ENCODE results near the gene SMYD3. TPM values are rescaled to one million over a fixed set of nuclear protein-coding genes. Genes with fewer than 3 reads are reported as not detected.

The SMYD3 gene
- total and polyA plus RNA-seq, 9 of the 15 experiments (the other 6 are each of a cell fraction or from before 2014, with no cell fraction given), result 128 to 440 (median 197) TPM

- TF ChIP-seq MNT (conservative IDR thresholded peaks at IDR 0.05) (0 out of 4 replicates have a peak, but pooled peaks of 1 of the 2 experiments have one; percentile 23), SOX6 (IDR thresholded peaks at IDR 0.05) (no peak), SMAD3 (CRISPR knock-in tag; conservative IDR thresholded peaks at IDR 0.05) (no peak)
Measured at GRCh38 chr1:246035060-246035541, 472.0 kb downstream of the SMYD3 start (continued).

GRCh38 chr1:246034630-246035029 is 472.4 kb downstream of the SMYD3 start:
- Histone ChIP-seq H3K79me2 (ENCODE audit: control insufficient read depth, insufficient read depth, low read length) (no peaks in the 10 kb centered on the region), H4K20me1 (replicated peaks; ENCODE audit: control insufficient read depth, insufficient read depth, low read length) (no peaks in the 10 kb centered on the region), H3K4me1 (replicated peaks in 1 of 2; ENCODE audit: control insufficient read depth in 2 of 2, insufficient read depth in 2 of 2, low read length in 2 of 2) (peaks cover 3 to 13% of the 10 kb centered on the region in 2 experiments; a peak in 4 of 5 replicates), H3K9me3 (replicated peaks; ENCODE audit: control insufficient read depth, insufficient read depth, low read depth, low read length) (no peaks in the 10 kb centered on the region), H3K27ac (ENCODE audit: extremely low read depth, low read depth, low read length) (no peak overlapping the region), H3K4me3 (no peak overlapping the region), H3K4me2 (ENCODE audit: insufficient read depth, low read length) (no peak overlapping the region), H3K9ac (ENCODE audit: insufficient read depth in 1 of 2, low read depth in 2 of 2, low read length in 2 of 2) (peak overlapping the region in 1 of 2 experiments; percentile 7; a peak in 2 of 4 replicates), H3K27me3 (ENCODE audit: control insufficient read depth in 2 of 2, insufficient read depth in 2 of 2, low read length in 2 of 2) (no peaks in the 10 kb centered on the region), H2AFZ (ENCODE audit: low read depth, low read length) (no peak overlapping the region), H3K36me3 (ENCODE audit: control insufficient read depth, insufficient read depth, low read length) (no peaks in the 10 kb centered on the region), H3K9me1 (ENCODE audit: control insufficient read depth, insufficient read depth, low read length) (no peaks in the 10 kb centered on the region)
- in situ Hi-C loops (cut with MboI) (no loop called here), intact Hi-C loops (cut with micrococcal nuclease) (loop anchor here (5.0 kb wide), 1 partner anchor 78 kb away; no protein-coding TSS in a partner anchor)
- CTCF ChIA-PET (ENCODE audit: low intra/inter-chr PET ratio), result no interaction called here
- 80% methylated on average over 12 of the region's 12 CpGs for WGBS (ENCODE audit: insufficient coverage, low coverage, missing lambda C conversion rate)
- FAIRE-seq, result no peak
- no TSS peak for BruUV-seq (replicated peaks)
- DNase-seq (ENCODE audit: extremely low read depth in 1 of 4, low spot score in 3 of 4), result no peak
- no peak; the same call in 2 of the 3 replicates for ATAC-seq
- POLR2A ChIA-PET, result interaction anchor here (0.6 kb wide), 1 partner anchor 70 kb away, joined by 4 read pairs; no protein-coding TSS in a partner anchor
- no peak for TF ChIP-seq ZNF785 (CRISPR knock-in tag; IDR thresholded peaks at IDR 0.05)
- no peak for TF ChIP-seq ZNF511 (CRISPR knock-in tag; IDR thresholded peaks at IDR 0.05)
- TF ChIP-seq SMARCA4 (IDR thresholded peaks at IDR 0.05), result no peak
- no peak for TF ChIP-seq HLTF (IDR thresholded peaks at IDR 0.05)
- TF ChIP-seq TFAP4 (CRISPR knock-in tag; IDR thresholded peaks at IDR 0.05; ENCODE audit: borderline replicate concordance), result no peak

All from K562 (cell line).